GM10248 (cell line): Measurements from ENCODE around the gene ZNF701.
"Not testable (repeated sequence)": the region's sequence is repeated elsewhere in the genome, so short reads cannot be mapped to it uniquely, and the experiment has no call there.

Experiments used
- CTCF ChIA-PET: fragments of 300-600 bp; sonication (Branson Sonifier 250); formaldehyde crosslinking; extraction: SDS; loops from one replicate; lab custom pipeline; 2021; ENCODE audit warnings: antibody characterized with exemption; lab: Yijun Ruan, JAX
- POLR2A ChIA-PET: fragments of 350-650 bp; sonication (Branson Sonifier 250); formaldehyde crosslinking; extraction: SDS; loops from one replicate; lab custom pipeline; 2020; ENCODE audit warnings: antibody characterized with exemption; lab: Yijun Ruan, JAX
- DNase-seq: peaks from one replicate; pipeline ENCODE4 v3.0.0; 2012; ENCODE audit errors: extremely low spot score
- CTCF ChIP-seq: IDR thresholded peaks from 2 replicates; pipeline ENCODE4 v1.5.1; 2012; ENCODE audit warnings: mild to moderate bottlenecking, low read depth; ENCODE audit errors: extremely low read depth, missing control alignments, control extremely low read depth

The ZNF701 gene

GRCh38 chr19:52567921-52568320, 2.2 kb upstream of the ZNF701 start:
- no peak for DNase-seq
- ChIA-PET CTCF (interaction anchor here (1.7 kb wide), 1 partner anchor 23 kb away, joined by 6 read pairs; no protein-coding TSS in a partner anchor), POLR2A (interaction anchor here (0.6 kb wide), 1 partner anchor 25 kb away, joined by 3 read pairs; no protein-coding TSS in a partner anchor)
- no peak for TF ChIP-seq CTCF

GRCh38 chr19:52569638-52569999, 468 bp upstream of the ZNF701 start:
- CTCF ChIA-PET, POLR2A ChIA-PET, DNase-seq: not testable (repeated sequence)

GRCh38 chr19:52584736-52585440, 14.8 kb downstream of the ZNF701 start:
- CTCF ChIA-PET, result no interaction called here
- TF ChIP-seq CTCF, result no peak
- no peak for DNase-seq
- POLR2A ChIA-PET, result no interaction called here

GRCh38 chr19:52585604-52586003, 15.5 kb downstream of the ZNF701 start:
- DNase-seq, result no peak
- no peak for TF ChIP-seq CTCF
- ChIA-PET POLR2A (no interaction called here), CTCF (no interaction called here)

GRCh38 chr19:52590728-52591127, 20.6 kb downstream of the ZNF701 start:
- TF ChIP-seq CTCF, result no peak
- POLR2A ChIA-PET, result no interaction called here
- no peak for DNase-seq
- CTCF ChIA-PET, result no interaction called here

- CTCF ChIA-PET, result no interaction called here
- POLR2A ChIA-PET, result no interaction called here
- TF ChIP-seq CTCF, result no peak
- DNase-seq, result no peak
These were observed 22.2 kb downstream of the ZNF701 start for GRCh38 chr19:52592301-52592700.

GRCh38 chr19:52593441-52593840, 23.4 kb downstream of the ZNF701 start:
- POLR2A ChIA-PET, DNase-seq, CTCF ChIA-PET: not testable (repeated sequence)

GRCh38 chr19:52599241-52599640, 29.2 kb downstream of the ZNF701 start:
- POLR2A ChIA-PET, result no interaction called here

More at GRCh38 chr19:52599241-52599640, 29.2 kb downstream of the ZNF701 start:
- TF ChIP-seq CTCF, result no peak
- no peak for DNase-seq
- CTCF ChIA-PET, result no interaction called here
